ENCODE measurements around the gene MYZAP.

The MYZAP gene

GRCh38 chr15:57640930-57641682 lies 49.4 kb downstream of the MYZAP start:
- no peaks in the 10 kb centered on the region for H3K9me3 ChIP-seq (ENCODE audit: control insufficient read depth, low read length)
- H3K23ac ChIP-seq (ENCODE audit: low read length in 2 of 2): no peak overlapping the region
- H3K27ac ChIP-seq (ENCODE audit: low read length, poor library complexity, severe bottlenecking): no peak overlapping the region
- no peak overlapping the region for H3K4me3 ChIP-seq (ENCODE audit: insufficient read depth in 1 of 2, low read depth in 1 of 2, low read length in 2 of 2)
- H3K4me2 ChIP-seq (ENCODE audit: low read length, poor library complexity, severe bottlenecking): no peak overlapping the region
- 48% methylated on average over 7 of the region's 8 CpGs for WGBS
- no peak overlapping the region for H2AK5ac ChIP-seq (ENCODE audit: low read length, severe bottlenecking)
- no peak overlapping the region for H3K9ac ChIP-seq (ENCODE audit: low read length)
- H3K14ac ChIP-seq (ENCODE audit: low read length in 2 of 2): no peak overlapping the region
- peak; percentile 13 for DNase-seq
- H3K79me1 ChIP-seq (replicated peaks; ENCODE audit: low read length, poor library complexity, severe bottlenecking): no peaks in the 10 kb centered on the region
- no peak overlapping the region for H2AFZ ChIP-seq (ENCODE audit: low read depth, low read length)
- no peaks in the 10 kb centered on the region for H3K27me3 ChIP-seq (ENCODE audit: control insufficient read depth in 1 of 2, insufficient read depth in 1 of 2, low read length in 2 of 2)
- H2BK12ac ChIP-seq (ENCODE audit: low read length in 2 of 2): no peak overlapping the region
- no peaks in the 10 kb centered on the region for H3K36me3 ChIP-seq (ENCODE audit: control insufficient read depth in 1 of 2, insufficient read depth in 2 of 2, low read depth in 1 of 2, low read length in 2 of 2)
- no peak overlapping the region for H2BK120ac ChIP-seq (ENCODE audit: low read depth, low read length)
- H2BK15ac ChIP-seq (ENCODE audit: low read depth, poor library complexity, severe bottlenecking): no peak overlapping the region
- peaks cover 2% of the 10 kb centered on the region for H3K4me1 ChIP-seq (ENCODE audit: control insufficient read depth, insufficient read depth, low read depth, low read length)
- no peak overlapping the region for H2BK5ac ChIP-seq (ENCODE audit: low read depth, low read length, poor library complexity, severe bottlenecking)
- H3K4ac ChIP-seq (ENCODE audit: low read depth in 1 of 2, low read length in 2 of 2): no peak overlapping the region
- no peak overlapping the region for H4K8ac ChIP-seq (ENCODE audit: low read length)
- H3K18ac ChIP-seq (ENCODE audit: low read depth in 1 of 2, low read length in 2 of 2): no peak overlapping the region
- H4K91ac ChIP-seq (ENCODE audit: low read length): no peak overlapping the region

GRCh38 chr15:57643826-57644225 lies 52.1 kb downstream of the MYZAP start:
- Histone ChIP-seq H3K4me3 (ENCODE audit: insufficient read depth in 1 of 2, low read depth in 1 of 2, low read length in 2 of 2) (no peak overlapping the region), H3K23ac (ENCODE audit: low read length in 2 of 2) (no peak overlapping the region), H2BK15ac (ENCODE audit: low read depth, poor library complexity, severe bottlenecking) (no peak overlapping the region), H3K18ac (ENCODE audit: low read depth in 1 of 2, low read length in 2 of 2) (no peak overlapping the region), H3K79me1 (replicated peaks; ENCODE audit: low read length, poor library complexity, severe bottlenecking) (no peaks in the 10 kb centered on the region), H4K91ac (ENCODE audit: low read length) (no peak overlapping the region), H3K4me1 (ENCODE audit: control insufficient read depth, insufficient read depth, low read depth, low read length) (peaks cover 6% of the 10 kb centered on the region), H2BK120ac (ENCODE audit: low read depth, low read length) (no peak overlapping the region), H3K14ac (ENCODE audit: low read length in 2 of 2) (no peak overlapping the region), H3K9me3 (ENCODE audit: control insufficient read depth, low read length) (no peaks in the 10 kb centered on the region), H3K36me3 (ENCODE audit: control insufficient read depth in 1 of 2, insufficient read depth in 2 of 2, low read depth in 1 of 2, low read length in 2 of 2) (no peaks in the 10 kb centered on the region), H3K27ac (ENCODE audit: low read length, poor library complexity, severe bottlenecking) (no peak overlapping the region), H2BK12ac (ENCODE audit: low read length in 2 of 2) (no peak overlapping the region), H2AFZ (ENCODE audit: low read depth, low read length) (no peak overlapping the region), H3K4ac (ENCODE audit: low read depth in 1 of 2, low read length in 2 of 2) (no peak overlapping the region), H3K4me2 (ENCODE audit: low read length, poor library complexity, severe bottlenecking) (no peak overlapping the region), H4K8ac (ENCODE audit: low read length) (no peak overlapping the region), H2BK5ac (ENCODE audit: low read depth, low read length, poor library complexity, severe bottlenecking) (no peak overlapping the region), H3K9ac (ENCODE audit: low read length) (no peak overlapping the region), H3K27me3 (ENCODE audit: control insufficient read depth in 1 of 2, insufficient read depth in 1 of 2, low read length in 2 of 2) (no peaks in the 10 kb centered on the region), H2AK5ac (ENCODE audit: low read length, severe bottlenecking) (no peak overlapping the region)
- DNase-seq: no peak
- WGBS: 89% methylated on average over 4 of the region's 4 CpGs

GRCh38 chr15:57646087-57646486 lies 54.4 kb downstream of the MYZAP start:
- no peak overlapping the region for H2BK5ac ChIP-seq (ENCODE audit: low read depth, low read length, poor library complexity, severe bottlenecking)
- H3K4me2 ChIP-seq (ENCODE audit: low read length, poor library complexity, severe bottlenecking): no peak overlapping the region
- no peak overlapping the region for H2BK120ac ChIP-seq (ENCODE audit: low read depth, low read length)
- no peak overlapping the region for H3K27ac ChIP-seq (ENCODE audit: low read length, poor library complexity, severe bottlenecking)
- no peak overlapping the region for H3K18ac ChIP-seq (ENCODE audit: low read depth in 1 of 2, low read length in 2 of 2)
- no peak overlapping the region for H4K8ac ChIP-seq (ENCODE audit: low read length)
- DNase-seq: no peak
- WGBS: 90% methylated on average over 5 of the region's 5 CpGs
- no peaks in the 10 kb centered on the region for H3K9me3 ChIP-seq (ENCODE audit: control insufficient read depth, low read length)
- H3K4ac ChIP-seq (ENCODE audit: low read depth in 1 of 2, low read length in 2 of 2): no peak overlapping the region
- H4K91ac ChIP-seq (ENCODE audit: low read length): no peak overlapping the region
- H3K27me3 ChIP-seq (ENCODE audit: control insufficient read depth in 1 of 2, insufficient read depth in 1 of 2, low read length in 2 of 2): no peaks in the 10 kb centered on the region
- H3K14ac ChIP-seq (ENCODE audit: low read length in 2 of 2): no peak overlapping the region
- no peaks in the 10 kb centered on the region for H3K36me3 ChIP-seq (ENCODE audit: control insufficient read depth in 1 of 2, insufficient read depth in 2 of 2, low read depth in 1 of 2, low read length in 2 of 2)
- no peak overlapping the region for H2AFZ ChIP-seq (ENCODE audit: low read depth, low read length)
- no peak overlapping the region for H3K4me3 ChIP-seq (ENCODE audit: insufficient read depth in 1 of 2, low read depth in 1 of 2, low read length in 2 of 2)
- H2BK12ac ChIP-seq (ENCODE audit: low read length in 2 of 2): no peak overlapping the region
- no peaks in the 10 kb centered on the region for H3K79me1 ChIP-seq (replicated peaks; ENCODE audit: low read length, poor library complexity, severe bottlenecking)
- H2BK15ac ChIP-seq (ENCODE audit: low read depth, poor library complexity, severe bottlenecking): no peak overlapping the region
- peaks cover 6% of the 10 kb centered on the region for H3K4me1 ChIP-seq (ENCODE audit: control insufficient read depth, insufficient read depth, low read depth, low read length)
- H2AK5ac ChIP-seq (ENCODE audit: low read length, severe bottlenecking): no peak overlapping the region
- no peak overlapping the region for H3K23ac ChIP-seq (ENCODE audit: low read length in 2 of 2)
- no peak overlapping the region for H3K9ac ChIP-seq (ENCODE audit: low read length)

DNA sequence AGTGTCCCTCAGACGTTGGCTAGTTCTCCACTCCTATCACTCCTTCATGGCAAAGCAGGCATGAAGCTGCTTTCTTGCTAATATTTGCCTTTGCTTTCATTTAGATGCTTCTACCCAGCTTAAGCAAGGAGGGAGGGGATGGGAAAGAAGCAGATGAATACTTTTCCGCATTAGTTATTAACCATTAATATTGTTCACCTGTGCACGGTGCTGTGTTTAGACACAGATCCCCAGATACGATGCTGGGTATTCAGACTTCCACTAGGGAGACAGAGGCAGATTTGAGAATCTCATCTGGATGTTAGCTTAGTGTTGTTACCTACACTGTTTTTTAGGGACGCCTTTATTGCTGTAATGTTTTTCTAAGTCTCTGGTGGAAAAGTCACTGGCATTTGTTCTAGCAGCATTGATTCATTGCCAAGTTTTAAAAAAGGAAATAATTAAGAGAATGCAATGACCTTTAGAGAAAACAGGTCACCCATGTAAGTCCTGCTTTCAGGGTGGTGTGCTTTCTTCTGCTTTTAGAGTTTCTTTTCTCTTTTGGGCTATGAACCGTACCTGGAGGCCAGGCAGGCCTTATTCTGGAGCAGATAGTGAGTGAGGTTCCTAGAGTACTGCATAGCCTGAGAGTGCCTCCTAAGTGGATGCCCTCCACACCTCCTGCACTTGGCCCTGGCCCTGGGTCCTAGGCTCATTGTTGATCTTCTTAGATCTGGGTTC lies 55.5 kb downstream of the MYZAP start:
- 82% methylated on average over 5 of the region's 6 CpGs for WGBS

More for the DNA sequence above, 55.5 kb downstream of the MYZAP start:
- Histone ChIP-seq H3K14ac (ENCODE audit: low read length in 2 of 2) (no peak overlapping the region), H2BK15ac (ENCODE audit: low read depth, poor library complexity, severe bottlenecking) (no peak overlapping the region), H2BK12ac (ENCODE audit: low read length in 2 of 2) (no peak overlapping the region), H3K4me1 (ENCODE audit: control insufficient read depth, insufficient read depth, low read depth, low read length) (peaks cover 6% of the 10 kb centered on the region), H3K27me3 (ENCODE audit: control insufficient read depth in 1 of 2, insufficient read depth in 1 of 2, low read length in 2 of 2) (no peaks in the 10 kb centered on the region), H2BK120ac (ENCODE audit: low read depth, low read length) (no peak overlapping the region), H2BK5ac (ENCODE audit: low read depth, low read length, poor library complexity, severe bottlenecking) (no peak overlapping the region), H2AK5ac (ENCODE audit: low read length, severe bottlenecking) (no peak overlapping the region), H3K4ac (ENCODE audit: low read depth in 1 of 2, low read length in 2 of 2) (no peak overlapping the region), H3K4me3 (ENCODE audit: insufficient read depth in 1 of 2, low read depth in 1 of 2, low read length in 2 of 2) (no peak overlapping the region), H3K9me3 (ENCODE audit: control insufficient read depth, low read length) (no peaks in the 10 kb centered on the region), H3K27ac (ENCODE audit: low read length, poor library complexity, severe bottlenecking) (no peak overlapping the region), H4K91ac (ENCODE audit: low read length) (no peak overlapping the region), H2AFZ (ENCODE audit: low read depth, low read length) (no peak overlapping the region), H3K18ac (ENCODE audit: low read depth in 1 of 2, low read length in 2 of 2) (no peak overlapping the region), H3K36me3 (ENCODE audit: control insufficient read depth in 1 of 2, insufficient read depth in 2 of 2, low read depth in 1 of 2, low read length in 2 of 2) (no peaks in the 10 kb centered on the region), H3K4me2 (ENCODE audit: low read length, poor library complexity, severe bottlenecking) (no peak overlapping the region), H4K8ac (ENCODE audit: low read length) (no peak overlapping the region), H3K23ac (ENCODE audit: low read length in 2 of 2) (no peak overlapping the region), H3K9ac (ENCODE audit: low read length) (no peak overlapping the region), H3K79me1 (replicated peaks; ENCODE audit: low read length, poor library complexity, severe bottlenecking) (no peaks in the 10 kb centered on the region)
- no peak for DNase-seq

Data from mesenchymal stem cell (in vitro differentiated cells and primary cell).